Measurements from ENCODE around the gene HTRA3. TPM values are rescaled to one million over a fixed set of nuclear protein-coding genes. Genes with fewer than 3 reads are reported as not detected.

HTRA3 gene
- total and polyA plus RNA-seq, 2 experiments from 2014 or later, result 1.3 to 3.6 TPM

DNA sequence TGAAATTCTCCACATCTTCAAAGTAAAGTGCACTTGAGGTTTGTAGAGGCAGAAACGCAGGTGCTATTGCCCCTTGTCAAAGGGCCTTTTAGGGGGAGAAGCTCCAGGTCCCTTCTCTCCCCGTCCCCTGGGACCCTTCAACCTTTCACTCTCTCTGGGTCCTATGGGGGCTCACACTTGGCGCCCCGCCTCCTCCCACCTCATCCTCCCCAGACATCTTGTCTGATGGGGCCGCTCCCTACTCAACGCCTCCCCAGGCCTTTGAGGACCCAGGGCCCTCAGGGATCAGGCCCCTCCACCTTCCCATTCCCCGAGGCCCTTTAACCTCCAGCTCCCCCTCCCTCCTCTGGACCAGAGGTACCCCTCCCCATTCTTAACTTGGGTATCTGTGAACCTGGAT lies 1.3 kb upstream of the HTRA3 start (continued):
- TF ChIP-seq STAT1 (IDR thresholded peaks at IDR 0.05; ENCODE audit: unreplicated experiment) (no peak), POLR2AphosphoS5 (IDR thresholded peaks at IDR 0.05; ENCODE audit: low read depth) (no peak)
- TF ChIP-seq, protein P1, sequence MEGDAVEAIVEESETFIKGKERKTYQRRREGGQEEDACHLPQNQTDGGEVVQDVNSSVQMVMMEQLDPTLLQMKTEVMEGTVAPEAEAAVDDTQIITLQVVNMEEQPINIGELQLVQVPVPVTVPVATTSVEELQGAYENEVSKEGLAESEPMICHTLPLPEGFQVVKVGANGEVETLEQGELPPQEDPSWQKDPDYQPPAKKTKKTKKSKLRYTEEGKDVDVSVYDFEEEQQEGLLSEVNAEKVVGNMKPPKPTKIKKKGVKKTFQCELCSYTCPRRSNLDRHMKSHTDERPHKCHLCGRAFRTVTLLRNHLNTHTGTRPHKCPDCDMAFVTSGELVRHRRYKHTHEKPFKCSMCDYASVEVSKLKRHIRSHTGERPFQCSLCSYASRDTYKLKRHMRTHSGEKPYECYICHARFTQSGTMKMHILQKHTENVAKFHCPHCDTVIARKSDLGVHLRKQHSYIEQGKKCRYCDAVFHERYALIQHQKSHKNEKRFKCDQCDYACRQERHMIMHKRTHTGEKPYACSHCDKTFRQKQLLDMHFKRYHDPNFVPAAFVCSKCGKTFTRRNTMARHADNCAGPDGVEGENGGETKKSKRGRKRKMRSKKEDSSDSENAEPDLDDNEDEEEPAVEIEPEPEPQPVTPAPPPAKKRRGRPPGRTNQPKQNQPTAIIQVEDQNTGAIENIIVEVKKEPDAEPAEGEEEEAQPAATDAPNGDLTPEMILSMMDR (conservative IDR thresholded peaks at IDR 0.05; ENCODE audit: low read depth in 2 of 2), result no peak

- TF ChIP-seq EZH2phosphoT487 (IDR thresholded peaks at IDR 0.05; ENCODE audit: unreplicated experiment) (no peak), STAT1 (IDR thresholded peaks at IDR 0.05; ENCODE audit: unreplicated experiment) (no peak), CREB1 (CRISPR knock-in tag; IDR thresholded peaks at IDR 0.05; ENCODE audit: low read depth) (no peak)
- H3K4me2 ChIP-seq, result peak overlapping the region; percentile 78
Observed at GRCh38 chr4:8268901-8269534, 536 bp upstream of the HTRA3 start.

DNA sequence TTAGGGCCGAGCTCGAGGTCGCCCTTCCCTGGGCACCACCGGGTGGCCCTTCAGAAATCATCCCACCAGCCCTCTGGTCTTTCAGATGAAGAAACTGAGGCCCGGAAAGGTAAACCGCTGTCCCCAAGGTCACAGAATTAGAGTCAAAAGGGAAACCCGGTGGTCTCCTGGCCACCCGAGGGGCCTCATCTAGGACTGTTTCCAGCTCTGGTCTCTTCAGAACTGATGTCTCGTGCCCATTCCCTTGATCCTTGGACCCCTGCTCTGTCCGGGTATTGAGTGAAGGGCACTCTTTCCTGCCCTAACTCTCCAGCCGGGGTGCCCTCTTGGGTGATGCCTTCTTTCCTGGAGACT lies 841 bp downstream of the HTRA3 start:
- no peak for ATAC-seq
- TF ChIP-seq ETS1 (IDR thresholded peaks at IDR 0.05), result no peak
- TF ChIP-seq REST (IDR thresholded peaks at IDR 0.05; ENCODE audit: unreplicated experiment), result no peak
- no peak for TF ChIP-seq CREB1 (CRISPR knock-in tag; IDR thresholded peaks at IDR 0.05; ENCODE audit: low read depth)
- no peak for TF ChIP-seq ZNF331 (CRISPR knock-in tag; IDR thresholded peaks at IDR 0.05; ENCODE audit: low read depth)
- peak overlapping the region; percentile 56 for H3K4me3 Mint-ChIP-seq

More at GRCh38 chr4:8268901-8269534, 536 bp upstream of the HTRA3 start:
- Histone ChIP-seq H3K79me2 (replicated peaks; ENCODE audit: insufficient read depth) (no peaks in the 10 kb centered on the region), H3K4me3 (peak overlapping the region; percentile 59; the same call in 1 of the 2 replicates), H3F3A (replicated peaks; ENCODE audit: low read depth) (no peaks in the 10 kb centered on the region), H4K20me1 (replicated peaks; ENCODE audit: insufficient read depth) (no peaks in the 10 kb centered on the region), H3K4me1 (ENCODE audit: insufficient read depth) (no peaks in the 10 kb centered on the region), H3K36me3 (ENCODE audit: insufficient read depth) (no peaks in the 10 kb centered on the region), H2AFZ (peak overlapping the region; percentile 96), H3K27ac (ENCODE audit: low read depth) (no peak overlapping the region), H3K27me3 (ENCODE audit: insufficient read depth) (peaks cover 17% of the 10 kb centered on the region), H3K9me2 (ENCODE audit: insufficient read depth) (no peaks in the 10 kb centered on the region)
- Mint-ChIP-seq H3K4me3 (peak overlapping the region; percentile 63), H3K27ac (no peak overlapping the region), H3K36me3 (ENCODE audit: low read depth) (no peaks in the 10 kb centered on the region), H3K4me1 (peaks cover 12% of the 10 kb centered on the region), H3K27me3 (ENCODE audit: insufficient read depth, low read depth, poor library complexity) (peaks cover 29% of the 10 kb centered on the region), H3K9me3 (no peaks in the 10 kb centered on the region)
- ATAC-seq, result no peak
- DNase-seq (ENCODE audit: low spot score), result no peak

More for the DNA sequence above, 841 bp downstream of the HTRA3 start:
- Histone ChIP-seq H3K9me2 (ENCODE audit: insufficient read depth) (no peaks in the 10 kb centered on the region), H3K79me2 (replicated peaks; ENCODE audit: insufficient read depth) (no peaks in the 10 kb centered on the region), H3K4me1 (ENCODE audit: insufficient read depth) (no peaks in the 10 kb centered on the region), H2AFZ (peak overlapping the region; percentile 90), H3K36me3 (ENCODE audit: insufficient read depth) (no peaks in the 10 kb centered on the region), H4K20me1 (replicated peaks; ENCODE audit: insufficient read depth) (no peaks in the 10 kb centered on the region), H3F3A (replicated peaks; ENCODE audit: low read depth) (no peaks in the 10 kb centered on the region), H3K4me3 (peak overlapping the region; percentile 59), H3K4me2 (peak overlapping the region; percentile 78; the same call in 1 of the 2 replicates), H3K27me3 (ENCODE audit: insufficient read depth) (peaks cover 17% of the 10 kb centered on the region), H3K27ac (ENCODE audit: low read depth) (no peak overlapping the region)
- Mint-ChIP-seq H3K27me3 (ENCODE audit: insufficient read depth, low read depth, poor library complexity) (peaks cover 29% of the 10 kb centered on the region), H3K27ac (no peak overlapping the region), H3K36me3 (ENCODE audit: low read depth) (no peaks in the 10 kb centered on the region), H3K4me1 (peaks cover 8% of the 10 kb centered on the region; the same call in 2 of the 3 replicates), H3K9me3 (no peaks in the 10 kb centered on the region)
- no peak for DNase-seq (ENCODE audit: low spot score)
